GM18868 (cell line): Measurements from ENCODE around the gene ZNF649.
"Not testable (repeated sequence)": the region's sequence is repeated elsewhere in the genome, so short reads cannot be mapped to it uniquely, and the experiment has no call there.

Experiments used
- ATAC-seq: cut with Tn5 transposase; IDR thresholded peaks from one replicate; pipeline ENCODE4 v1.9.1; 2021; ENCODE audit warnings: mild to moderate bottlenecking, moderate library complexity; ENCODE audit not compliant: unreplicated experiment

ZNF649 gene

GRCh38 chr19:51904331-51905165 is at the start of gene ZNF649:
TSS of gene ZNF649 (minus strand) at chr19:51905017. CDS start at chr19:51900107, 4,910 bp downstream.
- peak; percentile 73 for ATAC-seq

- no peak for ATAC-seq
Observed at GRCh38 chr19:51948975-51949374, 44.2 kb upstream of the ZNF649 start.

- ATAC-seq: no peak
Observed at GRCh38 chr19:51946602-51947001, 41.8 kb upstream of the ZNF649 start.

- no peak for ATAC-seq
Observed at GRCh38 chr19:51944798-51945552, 40.2 kb upstream of the ZNF649 start.

- no peak for ATAC-seq
Observed at GRCh38 chr19:51938936-51939335, 34.1 kb upstream of the ZNF649 start.

GRCh38 chr19:51931921-51932320 is 27.1 kb upstream of the ZNF649 start:
- ATAC-seq: no peak

GRCh38 chr19:51927859-51928258 is 23.0 kb upstream of the ZNF649 start:
- no peak for ATAC-seq

GRCh38 chr19:51926784-51927741 is 22.2 kb upstream of the ZNF649 start, which contains the start of gene ZNF613:
TSS of gene ZNF613 (plus strand) at chr19:51927472. CDS start at chr19:51936221, 8,749 bp downstream.
- peak; percentile 80 for ATAC-seq

- no peak for ATAC-seq
Observed at GRCh38 chr19:51926426-51926783, 21.6 kb upstream of the ZNF649 start.

GRCh38 chr19:51921949-51922348 is 17.1 kb upstream of the ZNF649 start:
- ATAC-seq: no peak

GRCh38 chr19:51919606-51920005 is 14.8 kb upstream of the ZNF649 start:
- no peak for ATAC-seq

GRCh38 chr19:51916167-51916566 is 11.3 kb upstream of the ZNF649 start:
- ATAC-seq: no peak

GRCh38 chr19:51915324-51915867 is 10.6 kb upstream of the ZNF649 start:
- ATAC-seq: no peak

GRCh38 chr19:51907981-51908380 is 3.2 kb upstream of the ZNF649 start:
- not testable (repeated sequence) for ATAC-seq

GRCh38 chr19:51906108-51906507 is 1.3 kb upstream of the ZNF649 start:
- not testable (repeated sequence) for ATAC-seq

- ATAC-seq: not testable (repeated sequence)
Observed at GRCh38 chr19:51905639-51906038, 822 bp upstream of the ZNF649 start.

- no peak for ATAC-seq
Observed at GRCh38 chr19:51905206-51905605, 389 bp upstream of the ZNF649 start.

GRCh38 chr19:51903192-51903591 is 1.6 kb downstream of the ZNF649 start:
- ATAC-seq: no peak

- no peak for ATAC-seq
Observed at GRCh38 chr19:51901860-51902259, 3.0 kb downstream of the ZNF649 start.

GRCh38 chr19:51891193-51891747 is 13.5 kb downstream of the ZNF649 start:
- no peak for ATAC-seq
